ENCODE data around the gene RRAD.

RRAD gene

GRCh38 chr16:66931665-66932064 is 6.3 kb upstream of the RRAD start:
- no peak for DNase-seq

GRCh38 chr16:66930189-66930588 is 4.9 kb upstream of the RRAD start:
- DNase-seq: peak; percentile 66

DNA sequence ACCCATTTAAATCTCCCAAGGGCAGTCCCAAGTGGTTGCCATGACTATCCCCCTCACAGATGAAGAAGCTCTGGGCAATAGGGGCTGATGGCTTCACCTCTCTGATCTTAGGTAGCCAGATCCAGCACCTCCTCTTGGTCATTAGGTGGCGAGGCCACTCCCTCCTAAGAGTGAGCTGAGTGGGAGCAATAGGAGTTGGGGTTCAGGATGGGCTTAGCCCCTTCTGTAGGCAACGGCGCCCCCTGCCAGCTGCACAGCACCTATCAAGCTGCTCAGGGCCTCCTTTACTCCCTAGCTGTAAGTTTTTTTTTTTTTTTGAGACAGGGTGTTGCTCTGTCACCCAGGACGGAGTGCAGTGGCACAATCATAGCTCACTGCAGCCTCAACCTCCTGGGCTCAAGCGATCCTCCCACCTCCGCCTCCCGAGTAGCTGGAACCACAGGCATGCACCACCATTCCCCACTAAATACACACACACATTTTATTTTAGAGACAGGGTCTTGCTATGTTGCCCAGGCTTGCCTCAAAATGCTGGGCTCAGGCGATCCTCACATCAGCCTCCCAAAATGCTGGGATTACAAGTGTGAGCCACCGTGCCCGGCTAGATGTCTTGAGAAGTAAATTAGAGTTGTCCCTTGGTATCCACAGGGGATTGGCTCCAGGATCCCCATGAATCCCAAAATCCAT is 3.5 kb upstream of the RRAD start:
- peak; percentile 44 for DNase-seq

- peak; percentile 37 for DNase-seq
Observed at GRCh38 chr16:66927918-66928649, 2.7 kb upstream of the RRAD start.

DNA sequence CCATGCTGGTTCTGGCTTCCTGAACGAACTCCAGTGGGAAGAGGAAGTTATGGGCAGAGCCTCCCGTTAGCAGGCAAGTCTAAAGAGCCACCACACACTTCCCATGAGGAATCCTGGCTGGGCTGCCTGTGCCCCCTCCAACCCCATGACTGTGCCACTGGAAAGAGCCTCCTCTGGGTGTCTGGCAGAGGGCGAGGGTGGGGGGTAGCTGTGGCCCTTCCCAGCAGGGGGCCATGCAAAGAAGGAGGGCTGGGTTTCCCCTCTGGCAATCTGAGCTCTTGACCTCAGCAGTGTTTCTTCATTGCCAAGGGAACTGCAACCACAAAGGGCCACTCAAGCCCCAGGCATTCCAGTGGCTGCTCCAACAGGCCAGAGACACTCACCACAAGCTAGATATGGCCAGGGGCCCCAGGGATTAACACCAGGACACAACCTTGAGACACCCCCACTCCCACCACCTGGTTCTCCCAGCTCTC is 1.7 kb upstream of the RRAD start:
- DNase-seq: peak; percentile 37

- no peak for DNase-seq
Observed at GRCh38 chr16:66926171-66926947, 1.0 kb upstream of the RRAD start.

DNA sequence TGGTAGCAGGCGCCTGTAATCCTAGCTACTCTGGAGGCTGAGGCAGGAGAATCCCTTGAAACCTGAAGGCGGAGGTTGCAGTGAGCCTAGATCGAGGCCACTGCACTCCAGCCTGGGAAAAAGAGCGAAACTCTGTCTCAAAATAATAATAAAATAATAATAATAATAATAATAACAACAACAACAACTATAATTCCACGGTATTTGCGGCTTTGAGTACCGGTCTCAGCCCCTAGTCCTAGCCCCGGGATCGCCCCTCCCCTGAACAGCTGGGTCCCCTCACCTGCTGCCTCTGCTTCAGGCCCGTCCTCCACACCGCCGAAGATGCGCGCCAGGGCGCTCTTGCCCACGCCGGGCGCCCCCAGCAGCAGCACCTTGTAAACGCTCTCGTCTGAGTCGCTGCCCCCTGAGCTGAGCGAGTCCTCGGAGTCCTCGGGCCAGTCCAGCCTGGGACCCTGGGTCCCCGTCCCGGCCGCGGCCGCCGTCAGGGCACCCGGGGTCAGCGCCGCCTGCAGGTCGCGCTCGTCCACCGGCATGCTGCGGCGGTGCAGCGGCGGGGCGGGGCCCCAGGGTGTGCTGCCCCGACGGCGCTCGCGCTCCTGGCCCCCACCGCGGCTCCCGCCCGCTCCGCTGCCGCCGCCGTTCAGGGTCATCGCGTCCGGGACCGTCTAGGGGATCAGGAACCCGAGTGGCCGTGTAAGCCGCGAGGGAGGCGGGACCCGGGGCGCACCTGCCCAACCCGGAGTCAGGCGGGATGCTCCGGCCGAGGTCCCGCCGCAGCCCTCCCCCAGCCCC is 611 bp downstream of the RRAD start:
- peak; percentile 76 for DNase-seq

DNA sequence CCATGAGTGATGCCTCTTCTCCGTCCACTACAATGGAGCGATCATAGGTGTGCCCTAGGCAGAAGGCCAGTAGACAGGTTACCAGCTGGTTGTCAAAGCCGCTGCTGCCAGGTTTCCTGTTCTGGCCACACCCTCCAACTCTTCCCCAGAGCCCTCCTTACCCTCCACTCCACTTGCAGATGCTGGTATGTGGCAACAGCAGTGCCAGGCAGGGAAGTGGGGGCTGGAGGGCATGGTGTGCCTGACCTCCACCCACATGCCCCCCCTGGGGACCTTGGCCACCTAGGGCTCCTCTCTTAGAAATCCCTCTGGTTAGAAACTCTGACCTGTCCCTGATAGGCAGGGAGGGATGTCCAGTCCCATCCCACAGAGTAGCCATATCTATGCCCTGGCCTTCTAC is 1.5 kb downstream of the RRAD start:
- DNase-seq: peak; percentile 65

DNA sequence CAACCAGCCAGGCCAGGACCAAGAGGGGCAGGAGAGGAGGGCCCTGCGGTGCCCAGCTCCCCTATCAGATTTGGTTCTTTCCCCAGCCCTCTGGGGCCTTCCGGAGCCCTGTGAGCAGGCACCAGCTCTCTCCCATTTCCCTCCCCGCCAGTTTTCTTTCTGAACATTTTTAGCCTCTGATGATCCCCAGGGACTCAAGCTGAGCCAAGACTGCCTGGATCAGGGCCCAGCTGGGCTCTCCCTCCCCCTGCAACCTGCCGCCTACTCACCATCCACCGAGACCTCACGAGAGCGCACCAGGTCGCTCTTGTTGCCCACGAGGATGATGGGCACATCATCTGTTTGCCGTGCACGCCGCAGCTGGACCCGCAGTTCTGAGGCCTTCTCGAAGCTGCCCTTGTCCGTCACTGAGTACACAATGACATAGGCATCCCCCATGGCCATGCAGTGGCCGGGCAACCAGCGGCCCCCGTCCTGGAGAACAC is 2.0 kb downstream of the RRAD start:
- no peak for DNase-seq

DNA sequence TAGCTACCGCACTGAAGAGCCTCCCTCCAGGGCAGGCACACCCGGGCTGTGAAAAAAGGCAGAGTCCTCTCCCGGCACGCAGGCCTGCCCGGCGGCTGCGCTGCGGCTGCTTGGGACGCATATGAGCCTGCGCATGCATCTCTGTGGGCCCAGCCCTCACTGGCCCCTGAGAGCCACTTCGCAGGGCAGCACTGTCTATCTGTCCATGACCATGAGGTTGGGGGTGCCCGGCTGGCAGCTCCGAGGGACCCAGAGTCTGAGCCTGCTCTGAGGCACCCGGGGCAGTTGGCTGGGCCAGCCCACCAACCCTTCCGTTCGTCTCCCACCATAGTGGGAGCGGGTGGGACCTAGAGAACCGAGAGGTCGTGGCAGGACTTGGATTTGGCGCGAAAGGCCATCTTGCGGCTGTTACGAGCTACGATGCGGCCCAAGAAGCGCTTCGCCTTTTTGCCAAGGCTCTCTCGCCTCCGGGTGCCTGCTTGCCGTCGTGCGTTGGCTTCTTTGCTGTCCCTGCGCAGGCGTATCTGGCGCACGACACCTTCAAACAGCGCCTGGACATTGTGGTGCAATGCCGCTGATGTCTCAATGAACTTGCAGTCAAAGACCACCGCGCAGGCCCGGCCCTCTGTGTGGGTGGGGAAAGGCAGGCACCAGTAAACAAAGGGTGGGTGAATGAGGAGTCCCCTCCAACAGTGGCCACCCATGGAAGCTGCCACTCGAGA is 3.4 kb downstream of the RRAD start:
- DNase-seq: no peak

- no peak for DNase-seq
Observed at GRCh38 chr16:66920924-66921680, 4.2 kb downstream of the RRAD start.

DNA sequence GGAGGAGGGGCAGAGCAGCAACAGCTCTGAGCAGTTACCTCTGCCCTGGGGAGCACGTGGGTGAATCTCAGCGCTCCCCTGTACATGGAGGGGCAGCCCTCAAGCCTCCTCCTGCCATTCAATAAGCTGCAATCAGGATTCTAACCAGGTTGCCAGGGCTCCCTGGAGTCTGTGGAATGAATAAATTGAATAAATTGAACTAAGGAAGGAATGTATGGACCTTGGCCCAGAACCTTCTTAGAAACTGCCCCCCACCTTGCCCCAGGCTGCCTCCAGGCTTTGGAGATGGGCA is 5.1 kb downstream of the RRAD start:
- no peak for DNase-seq

DNA sequence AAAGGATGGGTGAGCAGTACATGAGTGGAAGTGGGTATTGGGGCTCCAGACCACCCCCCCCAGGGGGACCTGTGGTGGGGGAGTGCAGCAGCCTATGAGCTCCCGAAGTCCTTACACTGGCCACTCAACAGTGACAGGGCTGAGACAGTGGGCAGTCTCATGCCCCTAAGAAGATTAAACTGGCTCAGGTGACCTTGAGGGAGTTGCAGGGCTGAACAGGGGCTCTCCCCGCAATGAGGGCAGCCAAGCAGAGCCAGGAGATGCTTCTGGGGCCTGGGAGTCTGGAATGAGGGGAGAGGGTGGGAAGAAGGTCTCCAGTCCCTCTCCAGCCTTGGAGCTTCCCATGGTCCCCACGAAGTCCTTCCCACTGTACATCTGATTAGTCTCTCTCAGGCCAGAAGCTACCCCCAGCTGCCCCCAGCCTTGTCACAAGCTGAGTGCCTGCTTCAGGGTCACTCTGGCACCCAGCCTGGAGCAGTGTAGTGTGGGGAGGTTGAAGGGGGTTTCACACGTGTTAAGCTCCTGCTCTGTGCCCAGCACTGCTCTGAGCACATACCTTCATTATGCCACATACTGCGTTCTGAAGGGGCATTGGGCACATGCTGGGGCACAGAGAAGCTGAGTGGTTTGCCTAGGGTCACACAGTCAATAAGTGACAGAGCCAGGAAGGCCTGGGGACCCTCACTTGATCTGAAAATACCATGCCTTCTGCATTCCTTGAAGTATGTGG is 5.6 kb downstream of the RRAD start:
- DNase-seq: no peak

DNA sequence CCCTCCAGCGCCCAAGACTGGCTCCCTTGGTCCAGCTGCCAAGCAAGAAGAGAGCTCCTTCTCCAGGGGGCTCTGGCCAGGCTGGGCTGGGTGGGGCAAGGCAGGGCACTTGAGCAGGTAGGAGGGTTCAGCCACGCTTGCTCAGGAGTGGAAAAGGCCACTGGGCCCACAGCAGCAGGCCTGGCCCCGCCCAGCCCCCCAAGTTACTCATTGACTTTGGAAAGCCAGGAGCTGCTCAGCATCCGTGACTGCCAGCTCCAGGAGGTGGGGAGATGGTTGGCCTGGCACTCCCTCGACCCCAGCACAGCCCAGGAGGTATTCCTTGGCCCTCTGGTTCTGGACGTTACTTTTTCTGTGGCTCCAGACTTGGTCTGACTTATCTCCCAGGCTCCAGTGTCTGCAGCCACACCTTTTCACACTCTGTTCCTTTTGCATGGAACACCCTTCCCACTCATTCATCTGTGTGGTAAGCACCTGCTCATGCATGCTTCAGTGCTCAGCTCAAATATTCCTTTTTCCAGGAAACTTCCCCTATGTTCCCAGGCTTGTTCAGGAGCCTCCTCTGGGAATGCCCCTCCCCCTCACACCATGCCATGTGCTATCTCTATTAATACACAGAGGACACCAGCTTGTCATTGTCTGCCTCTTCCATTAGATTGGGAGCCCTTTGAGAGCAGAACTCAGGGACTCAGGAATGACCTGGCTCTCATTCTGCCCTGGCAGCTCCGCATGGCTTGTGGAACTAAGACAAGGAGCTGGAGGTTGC is 6.3 kb downstream of the RRAD start, which contains the start of gene CDH16:
Gene CDH16, minus strand, starts transcription at position 83 of the 766 bp plus-strand sequence. CDS start 820 bp downstream, outside the sequence.
- DNase-seq: no peak

GRCh38 chr16:66918355-66918754 is 7.0 kb downstream of the RRAD start:
- no peak for DNase-seq

DNA sequence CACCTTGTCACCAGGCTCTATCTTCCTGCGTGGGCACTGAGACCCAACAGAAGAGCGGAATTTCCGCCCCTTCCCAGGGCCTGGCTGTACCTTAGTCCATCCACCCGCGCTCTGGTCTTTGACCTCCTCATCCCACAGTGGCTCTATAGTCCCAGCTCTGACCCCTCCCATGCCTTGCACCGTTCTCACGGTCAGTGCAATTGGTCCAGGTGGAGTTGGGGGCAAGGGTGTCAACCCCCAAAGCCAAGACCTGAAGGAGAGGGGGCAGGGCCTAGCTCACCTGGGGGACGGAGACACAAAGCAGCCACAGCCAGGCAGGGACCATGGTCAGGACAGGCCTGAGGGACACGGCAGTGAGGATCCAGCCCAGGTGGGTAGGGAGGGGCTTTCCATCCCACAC is 7.6 kb downstream of the RRAD start:
- no peak for DNase-seq

DNA sequence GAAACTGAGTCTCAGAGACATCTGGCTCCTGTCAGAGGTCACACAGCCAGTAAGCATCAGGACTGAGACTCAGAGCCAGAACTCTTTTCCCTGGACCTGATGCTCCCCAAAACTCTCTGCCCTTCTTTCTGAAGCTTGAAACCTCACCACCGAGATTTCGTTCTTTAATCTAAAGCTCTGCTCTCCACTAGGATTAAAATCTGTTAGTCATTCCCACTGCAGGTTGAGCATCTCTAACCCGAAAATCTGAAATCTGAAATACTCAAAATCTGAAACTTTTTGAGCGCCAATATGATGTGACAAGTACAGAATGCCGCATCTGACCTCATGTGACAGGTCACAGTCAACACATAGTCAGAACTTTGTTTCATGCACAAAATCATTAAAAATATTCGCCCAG is 8.8 kb downstream of the RRAD start:
- no peak for DNase-seq

DNA sequence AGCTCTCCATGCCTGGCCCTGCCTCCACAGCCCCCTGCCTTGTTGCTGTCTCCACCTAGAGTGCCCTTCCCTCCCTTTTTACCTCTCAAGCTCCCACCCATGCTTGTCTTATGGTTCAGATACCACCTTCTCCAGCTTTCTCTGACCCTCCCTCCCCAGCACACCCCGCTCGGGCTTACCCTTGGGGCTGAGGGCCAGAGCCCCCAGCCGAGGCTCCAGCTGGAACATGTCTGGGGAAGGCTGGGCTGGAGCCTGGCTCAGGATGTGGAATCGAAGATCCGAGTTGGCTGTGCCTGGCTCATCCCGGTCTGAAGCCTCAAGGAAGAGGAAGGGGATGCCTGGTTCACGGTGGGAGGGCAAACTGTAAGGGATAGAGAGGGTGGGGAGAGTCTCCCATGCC is 10.3 kb downstream of the RRAD start:
- DNase-seq: no peak

DNA sequence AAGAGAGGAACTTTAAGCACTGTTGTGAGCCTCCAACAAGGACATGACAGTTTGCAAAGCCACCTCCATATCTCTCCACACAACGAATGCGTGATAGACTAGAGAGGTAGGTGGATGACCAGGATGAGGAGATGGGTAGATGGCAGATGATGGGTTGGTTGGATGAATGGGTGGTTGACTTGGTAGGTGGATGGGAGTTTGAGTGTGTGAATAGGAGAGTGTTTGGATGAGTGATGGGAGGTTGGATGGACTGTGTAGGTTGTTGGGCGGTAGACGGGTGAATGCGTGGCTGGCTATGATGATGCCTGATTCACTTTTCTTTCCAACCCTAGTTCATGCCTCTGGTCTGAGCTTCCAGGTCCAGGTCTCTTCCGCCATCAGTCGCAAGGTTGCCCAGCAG is 10.8 kb downstream of the RRAD start:
- DNase-seq: no peak

DNA sequence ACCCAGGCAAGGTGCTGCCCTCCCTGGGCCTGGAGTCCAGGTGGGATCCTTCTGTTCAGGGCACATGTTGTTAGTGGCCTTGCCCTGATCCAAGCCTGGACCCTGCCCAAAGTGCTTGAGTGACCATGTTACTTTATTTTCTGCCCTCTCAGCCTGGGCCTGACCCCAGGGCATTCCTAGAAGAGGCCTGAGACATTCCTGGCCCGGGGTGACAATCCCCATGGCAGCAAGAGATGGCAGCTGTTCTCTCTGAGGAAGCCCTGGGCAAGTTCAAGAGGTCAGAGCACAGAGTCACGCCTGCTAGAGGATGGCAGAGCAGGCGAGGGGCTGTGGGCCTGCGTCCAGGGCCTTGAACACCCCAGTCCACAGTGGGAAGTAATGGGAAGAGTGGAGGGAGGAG is 11.6 kb downstream of the RRAD start:
- no peak for DNase-seq
